ENCODE measurements around the gene HMCN1.
A peak's percentile ranks its signal among the peaks of the same experiment; 100 is the strongest.

Gene HMCN1

DNA sequence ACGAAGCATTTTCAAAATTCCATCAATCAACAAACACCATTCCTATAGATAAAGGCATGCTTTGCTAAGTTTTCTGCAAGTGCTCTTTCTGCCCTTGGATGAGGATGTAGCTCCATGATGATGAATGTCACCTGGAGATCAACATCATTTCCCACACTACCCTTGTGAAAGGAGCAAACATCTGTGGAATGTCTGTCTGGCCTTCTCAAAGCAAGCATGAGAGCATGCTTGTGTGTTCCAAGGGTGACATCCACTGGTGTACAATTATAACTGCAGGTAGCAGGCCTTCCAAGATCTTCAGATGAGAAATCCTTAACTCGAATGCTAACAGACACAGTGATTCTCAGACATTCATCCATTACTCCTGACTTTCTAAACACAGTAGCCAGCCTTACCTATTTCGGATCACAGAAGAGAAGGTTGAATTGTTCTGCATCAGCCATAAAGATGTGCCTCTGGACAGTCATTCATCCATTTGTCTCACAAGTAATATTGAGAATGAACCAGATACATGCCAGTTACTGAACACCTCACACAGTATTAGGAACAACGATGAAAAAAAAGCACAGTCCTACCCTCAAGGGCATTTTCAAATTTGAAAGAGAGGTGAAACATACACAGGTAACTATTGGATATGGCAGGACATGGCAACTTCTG lies 478.5 kb downstream of the HMCN1 start:
- DNase-seq: peak; percentile 7

DNA sequence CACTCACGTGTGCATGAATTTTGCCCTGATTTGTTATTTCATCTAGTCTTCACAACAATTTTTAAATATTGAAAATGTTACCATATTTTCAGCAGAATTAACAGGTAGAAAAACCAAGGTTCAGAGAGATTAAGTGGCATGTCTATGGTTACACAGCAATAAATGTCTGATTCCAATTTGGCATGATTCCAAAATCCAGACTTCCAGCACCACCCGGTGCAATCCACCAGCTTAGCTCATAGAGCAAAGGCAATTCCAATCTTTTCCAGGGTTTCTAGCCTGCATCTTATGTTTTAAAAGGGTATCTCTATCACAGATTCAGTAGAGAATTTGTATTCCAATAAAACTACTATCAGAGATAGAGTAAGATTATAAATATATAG lies 479.0 kb downstream of the HMCN1 start:
- DNase-seq: no peak

DNA sequence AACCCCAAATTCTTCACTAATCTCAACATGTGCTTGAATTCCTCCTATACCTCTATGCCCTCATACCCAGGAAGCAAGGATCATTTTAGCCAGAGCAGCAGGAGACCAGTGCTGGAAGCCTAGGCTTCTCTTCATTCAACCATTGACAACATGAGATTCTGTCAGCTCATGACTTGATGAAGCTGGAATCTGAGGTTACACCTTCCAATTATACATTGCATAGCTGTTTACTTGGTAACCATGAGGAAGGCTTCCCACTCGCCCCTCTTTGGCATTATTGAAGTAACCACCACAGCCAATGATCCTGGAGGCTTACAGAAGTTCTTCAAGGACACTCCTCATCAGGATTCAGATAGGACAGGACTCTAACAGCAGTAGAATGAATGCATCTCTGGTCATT lies 480.6 kb downstream of the HMCN1 start:
- DNase-seq: no peak

DNA sequence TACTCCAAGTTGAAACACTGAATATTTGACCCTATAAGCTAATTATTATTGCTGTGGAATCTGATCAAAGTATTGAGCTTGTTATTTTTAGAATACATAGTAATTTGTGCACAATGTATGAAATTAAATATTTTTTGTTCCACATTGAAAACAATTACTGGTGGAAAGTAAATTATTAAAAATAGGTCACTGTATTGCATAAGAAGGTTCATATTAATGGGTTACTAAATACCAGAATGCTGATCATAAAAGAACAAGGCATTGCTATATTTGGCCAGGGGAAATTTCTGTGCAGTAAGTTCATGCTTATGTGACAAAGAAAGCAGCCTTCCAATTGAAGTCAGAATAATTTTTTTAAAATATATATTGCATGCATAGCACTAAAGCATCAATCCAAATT lies 481.4 kb downstream of the HMCN1 start:
- DNase-seq: no peak

DNA sequence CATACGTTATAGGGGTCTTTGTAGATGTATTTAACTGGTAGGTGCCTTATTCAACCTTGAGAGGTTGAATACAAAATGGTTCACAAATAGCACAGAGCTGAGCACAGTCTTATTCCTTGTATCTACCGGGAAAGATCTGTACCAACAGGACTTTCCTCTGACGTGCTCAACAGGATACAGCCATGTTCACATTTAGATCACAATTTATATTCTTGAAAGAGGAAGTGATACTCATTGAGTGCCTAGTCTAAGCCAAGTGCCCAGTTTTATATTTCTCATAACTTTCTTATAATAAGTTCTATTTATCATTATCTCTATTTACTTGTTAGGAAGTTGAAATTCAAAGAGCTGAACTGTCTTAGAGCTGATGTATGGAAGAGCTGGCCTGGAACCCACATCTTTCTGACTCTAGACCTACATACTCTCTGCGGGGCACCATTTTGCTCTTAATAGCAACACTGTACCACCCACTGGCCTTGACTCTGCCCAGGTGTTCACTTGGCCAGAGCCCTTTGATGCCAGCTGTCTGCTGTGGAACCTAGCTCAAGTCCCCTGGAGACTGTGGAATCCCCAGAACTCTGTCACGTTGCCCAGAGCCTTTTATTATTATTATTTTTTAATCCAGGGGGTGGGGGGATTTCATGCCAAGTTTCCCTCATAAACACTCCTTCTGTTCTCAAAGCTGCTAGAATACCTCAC lies 484.6 kb downstream of the HMCN1 start:
- DNase-seq: no peak

DNA sequence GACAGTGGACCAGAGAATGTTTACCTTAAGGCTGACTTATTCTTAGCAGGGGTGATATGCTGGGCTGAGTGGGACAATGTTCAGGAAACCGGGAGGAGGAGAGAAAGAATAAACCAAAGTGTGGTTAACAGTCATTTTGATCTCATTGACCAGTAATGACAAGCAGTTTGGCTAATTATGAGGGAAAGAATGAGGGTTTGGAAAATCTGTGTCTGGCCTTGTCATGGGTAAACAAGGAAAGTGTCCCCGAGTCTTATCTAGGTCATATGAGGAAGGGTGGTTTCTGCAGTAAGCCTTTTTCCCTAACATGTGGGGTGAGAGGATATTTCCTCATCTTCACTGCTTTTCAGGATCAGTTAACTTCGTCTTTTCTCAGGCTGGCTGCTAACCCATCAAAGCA lies 485.9 kb downstream of the HMCN1 start:
- no peak for DNase-seq

DNA sequence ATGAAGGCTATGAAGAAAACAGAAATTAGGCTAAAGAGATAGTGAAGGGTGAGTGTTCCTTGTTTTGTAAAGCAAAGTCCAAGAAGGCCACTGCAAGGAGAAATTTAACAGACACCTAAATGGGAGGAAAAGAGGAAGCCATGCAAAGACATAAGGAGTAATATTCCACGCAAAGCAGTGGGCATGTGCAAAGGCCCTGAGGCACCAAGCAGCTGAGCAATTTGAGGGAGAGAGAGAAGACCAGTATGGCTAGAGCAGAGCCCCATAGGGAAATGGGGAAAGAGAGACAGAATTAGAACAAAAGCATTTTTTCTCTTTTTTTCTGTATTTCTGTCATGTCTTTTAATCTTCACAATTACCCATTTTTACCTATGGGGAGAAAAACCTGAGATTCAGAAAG lies 486.7 kb downstream of the HMCN1 start:
- DNase-seq: no peak

DNA sequence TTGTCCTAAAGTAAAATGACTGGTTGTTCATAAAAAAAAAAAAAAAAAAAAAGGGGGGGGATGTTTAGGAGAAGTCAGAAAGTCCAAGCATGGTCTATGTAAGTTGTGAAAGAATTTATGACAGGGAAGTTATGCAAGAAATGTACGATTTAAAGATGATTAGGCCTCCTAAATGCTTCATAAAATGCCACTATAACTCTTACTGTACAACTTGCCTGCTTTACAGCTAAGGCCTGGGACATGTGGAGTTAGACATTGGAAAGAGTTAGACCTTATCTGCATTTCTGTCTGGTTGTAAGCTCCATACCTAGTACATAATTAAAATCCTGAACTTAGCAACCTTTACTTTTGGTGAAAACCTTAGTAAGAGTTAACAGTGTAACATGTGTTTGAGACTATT lies 490.9 kb downstream of the HMCN1 start:
- DNase-seq: no peak

DNA sequence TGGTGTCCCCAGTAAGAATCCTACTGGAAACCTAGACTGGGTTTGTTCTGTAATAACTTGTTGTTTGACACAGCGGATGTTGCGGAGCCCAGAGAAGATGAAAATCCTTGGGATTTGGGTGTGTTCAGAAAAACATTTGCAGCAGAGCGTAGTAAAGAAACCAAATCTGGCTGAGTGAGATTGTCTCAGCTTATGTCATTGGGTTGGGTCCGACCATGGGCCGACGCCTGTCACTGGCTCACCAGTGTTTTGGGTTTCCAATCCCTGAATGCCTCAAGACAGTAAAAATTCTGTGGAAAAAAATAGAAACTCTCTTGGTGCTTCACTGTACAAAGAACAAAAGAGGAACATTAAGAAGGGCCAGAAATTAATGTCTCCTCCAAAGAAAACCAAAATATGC lies 494.6 kb downstream of the HMCN1 start:
- DNase-seq: no peak

DNA sequence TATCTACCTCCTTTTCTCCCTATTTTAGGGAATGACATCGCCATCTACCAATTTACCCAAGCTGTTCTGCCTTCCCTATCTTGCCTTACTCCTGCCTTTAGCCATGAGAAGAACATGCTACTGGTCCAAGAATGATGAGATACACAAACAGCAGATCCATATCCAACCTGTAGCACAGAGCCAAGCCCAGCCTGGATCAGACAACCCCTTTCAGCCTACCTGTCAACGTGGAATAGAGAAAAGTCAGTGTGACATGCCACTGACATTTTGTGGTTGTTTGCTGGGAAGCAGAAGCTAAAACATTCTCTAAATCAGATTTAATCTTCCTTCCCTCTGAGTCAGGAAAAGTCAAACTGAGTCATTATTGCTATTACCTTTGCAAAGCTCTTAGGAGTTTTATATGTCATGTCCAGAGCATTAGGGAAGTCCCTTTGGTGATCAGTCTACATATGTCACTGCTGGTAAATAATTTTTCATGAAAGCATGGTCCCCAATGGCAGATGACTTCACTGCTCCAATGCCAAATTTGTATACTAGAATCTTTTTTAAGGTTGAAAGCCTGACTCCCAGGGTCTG lies 497.8 kb downstream of the HMCN1 start:
- DNase-seq: no peak

DNA sequence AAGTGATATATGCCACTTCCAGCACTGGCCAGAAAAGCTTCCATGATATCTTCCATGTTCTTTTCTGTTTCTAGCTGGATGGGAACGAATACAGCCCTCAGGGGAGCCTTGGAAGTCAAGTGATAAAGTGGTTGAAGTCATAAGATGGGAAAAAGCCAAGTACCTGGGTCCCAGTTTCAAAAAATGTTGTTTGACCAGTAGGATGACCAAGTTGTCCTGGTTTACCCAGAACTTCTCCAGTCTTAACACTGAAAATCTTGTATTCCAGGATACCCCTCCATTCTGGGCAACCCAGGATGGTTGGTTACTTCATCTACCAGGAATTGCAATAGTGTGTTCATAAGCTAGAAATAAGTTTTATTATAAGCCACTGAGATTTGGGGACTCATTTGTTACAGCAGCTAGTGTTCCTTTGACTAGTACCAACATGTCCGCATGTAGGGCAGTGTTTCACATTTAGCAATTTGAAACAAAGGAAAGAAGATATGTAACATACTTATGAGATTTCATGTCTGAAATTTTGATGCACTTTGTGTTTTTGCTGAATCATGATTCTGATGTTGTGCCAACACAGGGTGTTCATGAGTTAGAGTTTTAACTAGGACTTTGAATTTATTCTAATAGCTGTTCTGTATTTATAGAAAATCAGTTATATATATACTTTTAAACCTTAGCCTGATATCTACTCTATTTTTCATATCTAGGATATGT lies 500.9 kb downstream of the HMCN1 start:
- no peak for DNase-seq

DNA sequence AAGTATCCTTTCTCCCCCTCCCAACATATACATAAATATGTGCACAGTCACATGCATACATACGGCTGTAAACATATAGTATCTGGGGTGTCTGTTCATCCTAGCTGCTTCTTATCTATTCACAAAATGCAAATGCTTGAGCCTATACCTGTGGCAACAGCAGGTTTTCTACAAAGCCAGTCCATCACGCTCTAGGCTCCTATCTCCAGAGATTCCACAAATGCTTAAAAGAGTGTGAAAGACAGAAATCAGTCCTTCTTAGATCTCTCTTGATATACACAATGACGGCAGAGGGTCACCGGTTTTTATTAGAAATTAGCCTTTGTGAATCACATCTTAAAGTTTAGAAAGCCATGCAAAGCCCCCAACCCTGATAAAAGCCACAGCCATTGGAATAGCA lies 501.5 kb downstream of the HMCN1 start:
- no peak for DNase-seq

DNA sequence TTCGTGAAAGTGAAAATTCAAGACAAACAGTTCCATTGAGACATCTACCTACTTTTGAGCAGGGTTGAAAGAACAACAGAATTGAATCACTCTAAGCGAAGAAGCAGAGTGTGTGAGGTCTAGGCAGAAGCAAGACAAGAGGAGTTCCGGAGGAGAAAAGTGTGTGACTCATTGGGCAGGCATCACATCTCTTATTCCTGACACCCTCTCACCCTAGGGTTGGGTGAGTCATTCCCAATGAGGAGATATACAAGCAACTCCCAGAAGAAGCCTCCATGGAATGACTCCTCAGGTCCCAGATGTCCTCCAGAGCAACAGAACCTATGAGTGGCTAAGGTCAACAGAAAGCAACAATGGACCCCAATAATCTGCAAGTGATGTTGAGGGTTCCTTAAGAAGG lies 502.7 kb downstream of the HMCN1 start:
- no peak for DNase-seq

DNA sequence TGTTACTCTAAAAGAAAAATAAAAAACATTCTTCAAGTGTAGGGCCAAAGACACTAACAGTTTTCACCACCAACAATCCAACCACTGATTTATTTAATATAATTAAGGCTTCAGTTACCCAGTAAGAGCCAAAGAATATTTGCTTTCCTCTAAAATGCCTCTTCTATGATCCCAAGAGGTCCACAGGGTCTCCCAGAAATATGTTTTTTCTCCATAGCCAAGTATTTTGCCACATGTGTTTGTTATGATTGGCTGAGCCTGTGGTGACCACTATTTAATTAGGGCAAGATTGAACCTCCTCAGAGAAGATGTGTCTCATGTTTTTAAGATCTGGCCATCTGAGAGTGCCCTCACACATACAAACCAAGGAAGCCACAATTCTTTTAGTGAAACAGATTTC lies 505.0 kb downstream of the HMCN1 start:
- DNase-seq: no peak

DNA sequence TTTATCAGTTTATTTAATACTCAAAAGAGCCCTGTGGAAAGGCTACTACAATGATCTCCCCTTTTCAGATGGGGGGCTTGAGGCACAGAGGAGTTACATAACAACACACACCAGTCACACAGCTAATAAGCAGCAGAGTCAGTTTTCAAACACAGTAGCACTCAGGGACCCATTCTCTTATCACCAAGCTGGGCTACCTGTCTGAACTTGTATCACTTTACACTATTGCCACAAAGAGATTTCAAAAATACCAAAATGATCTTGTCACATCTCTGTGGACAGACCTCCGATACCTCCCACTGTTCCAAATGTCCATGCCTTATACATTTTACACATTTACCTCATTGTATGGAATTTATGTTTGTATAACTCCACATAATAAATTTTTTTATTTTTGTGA lies 506.2 kb downstream of the HMCN1 start:
- DNase-seq: no peak
